ENCODE results near the gene ATP1B1. TPM values are rescaled to one million over a fixed set of nuclear protein-coding genes. Genes with fewer than 3 reads are reported as not detected.

Gene ATP1B1
- total RNA-seq, 1 donor from 2014 or later, result 385 TPM

GRCh38 chr1:169103480-169103893 lies 3.0 kb upstream of the ATP1B1 start:
- intact Hi-C loops (cut with micrococcal nuclease), result no loop called here
- H3K4me1 ChIP-seq, result peaks cover 61% of the 10 kb centered on the region
- no peaks in the 10 kb centered on the region for H3K9me3 ChIP-seq (replicated peaks)
- peak overlapping the region; percentile 97 for H3K27ac ChIP-seq (replicated peaks)
- TF ChIP-seq CTCF (IDR thresholded peaks at IDR 0.05; ENCODE audit: borderline replicate concordance), result no peak
- no peak for DNase-seq
- H3K27me3 ChIP-seq (ENCODE audit: low read depth), result no peaks in the 10 kb centered on the region
- no peaks in the 10 kb centered on the region for H3K36me3 ChIP-seq
- no peak overlapping the region for H3K4me3 ChIP-seq

GRCh38 chr1:169105087-169105433 lies 1.4 kb upstream of the ATP1B1 start:
- H3K4me3 ChIP-seq, result peak overlapping the region; percentile 94
- H3K27me3 ChIP-seq (ENCODE audit: low read depth), result no peaks in the 10 kb centered on the region
- H3K9me3 ChIP-seq (replicated peaks), result no peaks in the 10 kb centered on the region
- H3K27ac ChIP-seq (replicated peaks), result peak overlapping the region; percentile 97
- TF ChIP-seq CTCF (IDR thresholded peaks at IDR 0.05; ENCODE audit: borderline replicate concordance), result no peak
- H3K4me1 ChIP-seq, result peaks cover 57% of the 10 kb centered on the region
- intact Hi-C loops (cut with micrococcal nuclease), result no loop called here
- H3K36me3 ChIP-seq, result no peaks in the 10 kb centered on the region
- DNase-seq, result no peak

GRCh38 chr1:169105434-169106094 lies 926 bp upstream of the ATP1B1 start:
- no peaks in the 10 kb centered on the region for H3K36me3 ChIP-seq
- H3K4me1 ChIP-seq, result peaks cover 57% of the 10 kb centered on the region
- H3K9me3 ChIP-seq (replicated peaks), result no peaks in the 10 kb centered on the region
- peak overlapping the region; percentile 94 for H3K4me3 ChIP-seq
- peak; percentile 81 for DNase-seq
- H3K27me3 ChIP-seq (ENCODE audit: low read depth), result no peaks in the 10 kb centered on the region
- intact Hi-C loops (cut with micrococcal nuclease), result no loop called here
- TF ChIP-seq CTCF (IDR thresholded peaks at IDR 0.05; ENCODE audit: borderline replicate concordance), result no peak
- H3K27ac ChIP-seq (replicated peaks), result peak overlapping the region; percentile 97

GRCh38 chr1:169106921-169107602 lies 572 bp downstream of the ATP1B1 start:
- peak; percentile 21 for DNase-seq
- Histone ChIP-seq H3K9me3 (replicated peaks) (no peaks in the 10 kb centered on the region), H3K27ac (replicated peaks) (peak overlapping the region; percentile 97), H3K27me3 (ENCODE audit: low read depth) (no peaks in the 10 kb centered on the region), H3K4me3 (peak overlapping the region; percentile 94), H3K36me3 (peaks cover 9% of the 10 kb centered on the region), H3K4me1 (peaks cover 69% of the 10 kb centered on the region)
- intact Hi-C loops (cut with micrococcal nuclease), result no loop called here
- no peak for TF ChIP-seq CTCF (IDR thresholded peaks at IDR 0.05; ENCODE audit: borderline replicate concordance)

GRCh38 chr1:169107603-169108208 lies 1.2 kb downstream of the ATP1B1 start:
- Histone ChIP-seq H3K36me3 (peaks cover 15% of the 10 kb centered on the region), H3K4me3 (peak overlapping the region; percentile 94), H3K9me3 (replicated peaks) (no peaks in the 10 kb centered on the region), H3K27me3 (ENCODE audit: low read depth) (no peaks in the 10 kb centered on the region), H3K4me1 (peaks cover 69% of the 10 kb centered on the region), H3K27ac (replicated peaks) (peak overlapping the region; percentile 97)
- no peak for TF ChIP-seq CTCF (IDR thresholded peaks at IDR 0.05; ENCODE audit: borderline replicate concordance)
- intact Hi-C loops (cut with micrococcal nuclease), result no loop called here
- peak; percentile 23 for DNase-seq

All from left ventricle myocardium inferior (tissue), 1 donor.